CD4-positive, alpha-beta T cell (primary cell): Measurements from ENCODE around the gene MYH15. TPM values are rescaled to one million over a fixed set of nuclear protein-coding genes. Genes with fewer than 3 reads are reported as not detected.

ENCODE experiments used
- ATAC-seq: fragments of 200-7000 bp; cut with Tn5 transposase; one replicate; pipeline ENCODE4 v1.10.0; 2022; ENCODE audit warnings: mild to moderate bottlenecking; ENCODE audit not compliant: poor library complexity
- CTCF ChIA-PET: fragments of 350-600 bp; sonication (Branson Sonifier 250); formaldehyde crosslinking; loops from one replicate; lab custom pipeline; 2021; ENCODE audit warnings: antibody characterized with exemption, inconsistent platforms; lab: Charles Lee
- POLR2A ChIA-PET: fragments of 350-600 bp; sonication (Branson Sonifier 250); formaldehyde crosslinking; loops from one replicate; lab custom pipeline; 2021; ENCODE audit warnings: antibody characterized with exemption, inconsistent platforms; lab: Charles Lee
- DNase-seq, 14 experiments: peaks; one replicate each; pipeline ENCODE4 v3.0.0-alpha.2; 2013 to 2020; ENCODE audit warnings: mixed read lengths in 2 of 14
- H3K27ac ChIP-seq, 2 donors: one replicate each; pipeline versions ENCODE4 v1.5.1 to v1.7.0; 2013; ENCODE audit warnings: low read length in 2 of 2, low read depth in 1 of 2, mild to moderate bottlenecking in 1 of 2
- H3K27me3 ChIP-seq, 2 experiments: 1 replicate in 1 of 2; 2 replicates in 1 of 2; pipeline versions ENCODE4 v1.6.1 to v1.7.0; 2013; ENCODE audit warnings: low read length in 2 of 2, control low read depth in 1 of 2, mild to moderate bottlenecking in 1 of 2, moderate library complexity in 1 of 2; ENCODE audit not compliant: insufficient read depth in 2 of 2, control insufficient read depth in 1 of 2
- H3K36me3 ChIP-seq: one replicate; pipeline ENCODE4 v1.6.1; 2013; ENCODE audit warnings: low read length, control low read depth; ENCODE audit not compliant: insufficient read depth
- H3K4me1 ChIP-seq: one replicate; pipeline ENCODE4 v1.6.1; 2013; ENCODE audit warnings: low read length, control low read depth; ENCODE audit not compliant: insufficient read depth
- H3K4me3 ChIP-seq: one replicate; pipeline ENCODE4 v1.5.1; 2013; ENCODE audit warnings: mild to moderate bottlenecking, low read length, moderate library complexity
- H3K9me3 ChIP-seq, 2 experiments: 1 replicate in 1 of 2; 2 replicates in 1 of 2; pipeline versions ENCODE4 v1.6.1 to v1.7.0; 2013; ENCODE audit warnings: low read length in 2 of 2, mild to moderate bottlenecking in 2 of 2, control low read depth in 1 of 2, moderate library complexity in 1 of 2; ENCODE audit not compliant: control insufficient read depth in 1 of 2, insufficient read depth in 1 of 2
- H3K27ac Mint-ChIP-seq: one replicate; pipeline ENCODE4 v1.8.0; 2020; ENCODE audit warnings: mixed read lengths
- H3K27me3 Mint-ChIP-seq: one replicate; pipeline ENCODE4 v1.8.0; 2021; ENCODE audit warnings: mixed read lengths
- H3K36me3 Mint-ChIP-seq: one replicate; pipeline ENCODE4 v1.8.0; 2021; ENCODE audit warnings: low read depth, mixed read lengths
- H3K4me1 Mint-ChIP-seq: one replicate; pipeline ENCODE4 v1.8.0; 2021; ENCODE audit warnings: low read depth, mixed read lengths
- H3K4me3 Mint-ChIP-seq: one replicate; pipeline ENCODE4 v1.8.0; 2020; ENCODE audit warnings: mild to moderate bottlenecking, mixed read lengths
- H3K9me3 Mint-ChIP-seq: one replicate; pipeline ENCODE4 v1.8.0; 2020; ENCODE audit warnings: mixed read lengths
- CTCF ChIP-seq: fragments of 200-600 bp; IDR thresholded peaks from one replicate; pipeline ENCODE4 v1.8.0; 2022; ENCODE audit warnings: antibody characterized with exemption, mild to moderate bottlenecking
- intact Hi-C, 2 experiments: fragments of 100-400 bp; cut with DNase I in 1 of 2; cut with micrococcal nuclease in 1 of 2; formaldehyde crosslinking; loops; one replicate each; pipeline versions ENCODE4 v1.15.1 to v1.9.0; 2023 to 2025; cut with DNase I, micrococcal nuclease
- total RNA-seq, 174 experiments: library from RNA in 2 of 174; stranded (reverse) in 2 of 174; gene quantifications; one replicate each; pipeline ENCODE4 v1.2.3 and lab custom pipeline; 2021 to 2026

Gene MYH15
- total RNA-seq, 2 experiments from 2014 or later = 0.05 to 0.08 TPM

GRCh38 chr3:108507902-108508301 is 2.5 kb downstream of the MYH15 start:
- TF ChIP-seq CTCF = no peak
- Mint-ChIP-seq H3K4me3 (no peak overlapping the region), H3K27me3 (no peaks in the 10 kb centered on the region), H3K9me3 (no peaks in the 10 kb centered on the region), H3K36me3 (no peaks in the 10 kb centered on the region), H3K4me1 (no peaks in the 10 kb centered on the region), H3K27ac (no peak overlapping the region)
- CTCF ChIA-PET = no interaction called here
- no peak overlapping the region for H3K27ac ChIP-seq
- H3K4me1 ChIP-seq = no peaks in the 10 kb centered on the region
- DNase-seq (no peak), ATAC-seq (no peak)
- POLR2A ChIA-PET = no interaction called here
- no peaks in the 10 kb centered on the region for H3K9me3 ChIP-seq
- no peak overlapping the region for H3K4me3 ChIP-seq
- no peaks in the 10 kb centered on the region for H3K36me3 ChIP-seq
- no peaks in the 10 kb centered on the region for H3K27me3 ChIP-seq
- intact Hi-C loops = no loop called here

DNA sequence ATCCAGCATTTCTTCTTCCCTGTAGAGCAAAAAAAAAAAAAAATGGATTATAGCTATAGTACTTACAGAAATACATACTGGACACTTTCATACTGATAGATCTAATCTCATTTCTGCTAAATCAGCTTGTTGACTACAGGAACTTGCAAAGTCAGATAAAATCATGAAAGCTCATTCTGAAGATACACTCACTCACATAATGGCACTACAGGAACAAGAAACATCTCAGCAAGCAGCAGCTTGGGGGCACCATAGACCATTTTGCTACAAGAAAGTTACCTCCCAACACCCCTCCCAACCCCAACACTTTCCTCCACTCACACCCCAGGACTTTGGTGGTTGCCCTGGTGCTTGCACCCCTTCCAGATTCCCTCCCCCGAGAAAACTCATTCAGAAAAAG is 4.6 kb downstream of the MYH15 start:
- H3K27me3 Mint-ChIP-seq = no peaks in the 10 kb centered on the region
- POLR2A ChIA-PET = no interaction called here
- H3K4me1 Mint-ChIP-seq = no peaks in the 10 kb centered on the region
- CTCF ChIA-PET = interaction anchor here (0.6 to 0.7 kb wide), 2 partner anchors 28 to 855 kb away, joined by 3 to 4 read pairs; no protein-coding TSS in a partner anchor
- no peak for ATAC-seq
- H3K4me3 ChIP-seq = no peak overlapping the region
- no peak overlapping the region for H3K27ac Mint-ChIP-seq
- H3K4me3 Mint-ChIP-seq = no peak overlapping the region
- intact Hi-C loops = no loop called here
- no peak overlapping the region for H3K27ac ChIP-seq
- no peaks in the 10 kb centered on the region for H3K4me1 ChIP-seq
- H3K27me3 ChIP-seq = no peaks in the 10 kb centered on the region
- no peak for TF ChIP-seq CTCF
- no peaks in the 10 kb centered on the region for H3K9me3 ChIP-seq
- no peaks in the 10 kb centered on the region for H3K36me3 ChIP-seq
- no peak for DNase-seq
- H3K36me3 Mint-ChIP-seq = no peaks in the 10 kb centered on the region
- H3K9me3 Mint-ChIP-seq = no peaks in the 10 kb centered on the region

GRCh38 chr3:108503722-108504121 is 6.7 kb downstream of the MYH15 start:
- Mint-ChIP-seq H3K4me1 (no peaks in the 10 kb centered on the region), H3K4me3 (no peak overlapping the region), H3K27ac (no peak overlapping the region), H3K9me3 (no peaks in the 10 kb centered on the region), H3K36me3 (no peaks in the 10 kb centered on the region), H3K27me3 (no peaks in the 10 kb centered on the region)
- ChIA-PET POLR2A (no interaction called here), CTCF (no interaction called here)
- Histone ChIP-seq H3K27ac (no peak overlapping the region), H3K27me3 (no peaks in the 10 kb centered on the region), H3K36me3 (no peaks in the 10 kb centered on the region), H3K4me1 (no peaks in the 10 kb centered on the region), H3K4me3 (no peak overlapping the region), H3K9me3 (no peaks in the 10 kb centered on the region)
- intact Hi-C loops = no loop called here
- ATAC-seq (no peak), DNase-seq (no peak)
- TF ChIP-seq CTCF = no peak
